Left forelimb (tissue), 1 donor: ENCODE results near the gene LRP2.
"Not testable (repeated sequence)": the region's sequence is repeated elsewhere in the genome, so short reads cannot be mapped to it uniquely, and the experiment has no call there.

Experiments used
- DNase-seq: peaks from one replicate; pipeline ENCODE4 v3.0.0-alpha.2; 2018; ENCODE audit warnings: low spot score

LRP2 gene

GRCh38 chr2:169348321-169349024 is 13.9 kb downstream of the LRP2 start:
- DNase-seq: no peak

- no peak for DNase-seq
These were observed 16.6 kb downstream of the LRP2 start for GRCh38 chr2:169345486-169346437.

- DNase-seq: no peak
These were observed 17.4 kb downstream of the LRP2 start for GRCh38 chr2:169344736-169345485.

GRCh38 chr2:169343202-169343601 is 19.1 kb downstream of the LRP2 start:
- no peak for DNase-seq

GRCh38 chr2:169339657-169340056 is 22.7 kb downstream of the LRP2 start:
- no peak for DNase-seq

GRCh38 chr2:169336695-169337094 is 25.6 kb downstream of the LRP2 start:
- DNase-seq: no peak

GRCh38 chr2:169330555-169331198 is 31.7 kb downstream of the LRP2 start:
- DNase-seq: no peak

- no peak for DNase-seq
These were observed 32.4 kb downstream of the LRP2 start for GRCh38 chr2:169329688-169330554.

- no peak for DNase-seq
These were observed 33.5 kb downstream of the LRP2 start for GRCh38 chr2:169328785-169329184.

- not testable (repeated sequence) for DNase-seq
These were observed 34.5 kb downstream of the LRP2 start for GRCh38 chr2:169327837-169328236.

- DNase-seq: not testable (repeated sequence)
These were observed 36.4 kb downstream of the LRP2 start for GRCh38 chr2:169325886-169326285.

- no peak for DNase-seq
These were observed 37.6 kb downstream of the LRP2 start for GRCh38 chr2:169324581-169325260.

- no peak for DNase-seq
These were observed 38.5 kb downstream of the LRP2 start for GRCh38 chr2:169323841-169324240.

- no peak for DNase-seq
These were observed 41.8 kb downstream of the LRP2 start for GRCh38 chr2:169320561-169320960.

- no peak for DNase-seq
These were observed 47.0 kb downstream of the LRP2 start for GRCh38 chr2:169315357-169315756.

- DNase-seq: not testable (repeated sequence)
These were observed 54.0 kb downstream of the LRP2 start for GRCh38 chr2:169308349-169308748.

GRCh38 chr2:169304689-169305088 is 57.6 kb downstream of the LRP2 start:
- not testable (repeated sequence) for DNase-seq

- no peak for DNase-seq
These were observed 58.6 kb downstream of the LRP2 start for GRCh38 chr2:169303579-169304305.

- DNase-seq: no peak
These were observed 60.0 kb downstream of the LRP2 start for GRCh38 chr2:169302364-169302763.
